ENCODE data around the gene PTPN13.

The PTPN13 gene

DNA sequence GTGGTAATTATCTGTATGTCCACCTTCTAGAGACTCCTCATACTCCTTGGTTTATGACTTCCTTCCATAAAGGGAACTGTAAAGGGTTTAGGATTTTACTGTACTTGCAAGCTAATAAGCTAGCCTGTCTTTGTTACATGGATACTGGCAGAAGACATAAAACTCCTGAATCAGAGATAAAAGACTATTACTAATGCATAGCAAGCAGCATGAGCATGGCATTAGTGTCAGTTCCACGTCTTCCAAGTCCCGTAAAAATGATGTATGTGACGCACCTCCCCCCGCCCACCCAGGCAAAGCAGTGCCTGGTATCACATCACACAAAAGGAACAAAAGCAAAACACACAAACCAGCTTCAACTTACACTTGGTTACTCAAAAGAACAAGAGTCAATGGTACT is 184.1 kb downstream of the PTPN13 start:
- no peak for TF ChIP-seq CTCF (conservative IDR thresholded peaks at IDR 0.05)

GRCh38 chr4:86788826-86789225 is 194.7 kb downstream of the PTPN13 start:
- H3K27ac ChIP-seq: no peak overlapping the region
- no peak for TF ChIP-seq CTCF (conservative IDR thresholded peaks at IDR 0.05)

More for the DNA sequence above, 184.1 kb downstream of the PTPN13 start:
- no peak overlapping the region for H3K27ac ChIP-seq

- no peak overlapping the region for H3K27ac ChIP-seq
- TF ChIP-seq CTCF (conservative IDR thresholded peaks at IDR 0.05): no peak
These were observed 197.0 kb downstream of the PTPN13 start for GRCh38 chr4:86791126-86791525.

- no peak overlapping the region for H3K27ac ChIP-seq
- no peak for TF ChIP-seq CTCF (conservative IDR thresholded peaks at IDR 0.05)
These were observed 215.7 kb downstream of the PTPN13 start for GRCh38 chr4:86809809-86810208.

DNA sequence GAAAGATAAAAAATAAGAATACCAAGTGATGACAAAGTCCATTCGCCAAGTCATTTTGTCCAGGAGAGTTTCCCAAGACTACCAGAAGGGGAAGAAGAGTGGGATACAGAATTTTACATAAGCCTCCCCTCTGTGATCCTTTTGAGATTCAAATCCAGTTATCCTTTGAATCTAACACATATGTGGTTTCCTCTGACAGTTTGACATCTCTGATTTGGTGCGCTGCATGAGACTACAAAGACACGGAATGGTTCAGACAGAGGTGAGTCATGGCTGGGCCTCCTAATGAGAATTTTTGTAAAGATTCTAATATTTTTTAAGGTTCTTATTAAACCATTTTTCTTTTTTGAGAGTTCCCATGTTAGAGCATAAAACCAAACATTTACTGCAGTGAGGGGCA is 216.7 kb downstream of the PTPN13 start:
- no peak for TF ChIP-seq CTCF (conservative IDR thresholded peaks at IDR 0.05)
- H3K27ac ChIP-seq: no peak overlapping the region

DNA sequence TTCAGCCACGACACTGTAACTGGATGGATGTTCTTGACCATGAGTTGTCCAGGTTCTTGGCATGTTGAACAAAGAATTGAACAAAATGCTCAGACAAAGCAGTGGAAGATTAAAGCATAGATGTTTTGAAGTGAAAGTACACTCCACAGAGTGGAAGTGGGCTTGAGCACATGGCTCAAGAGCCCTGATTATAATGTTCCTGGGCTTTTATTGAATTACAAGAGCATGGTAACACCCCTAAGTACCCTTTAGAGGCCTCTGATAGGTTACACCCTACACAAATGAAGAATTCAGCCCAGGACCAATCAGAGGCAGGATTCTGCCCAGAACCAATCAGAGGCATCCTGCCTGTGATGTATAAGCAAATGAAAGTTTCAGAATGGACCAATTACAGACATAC is 221.5 kb downstream of the PTPN13 start:
- H3K27ac ChIP-seq: no peak overlapping the region
- no peak for TF ChIP-seq CTCF (conservative IDR thresholded peaks at IDR 0.05)

DNA sequence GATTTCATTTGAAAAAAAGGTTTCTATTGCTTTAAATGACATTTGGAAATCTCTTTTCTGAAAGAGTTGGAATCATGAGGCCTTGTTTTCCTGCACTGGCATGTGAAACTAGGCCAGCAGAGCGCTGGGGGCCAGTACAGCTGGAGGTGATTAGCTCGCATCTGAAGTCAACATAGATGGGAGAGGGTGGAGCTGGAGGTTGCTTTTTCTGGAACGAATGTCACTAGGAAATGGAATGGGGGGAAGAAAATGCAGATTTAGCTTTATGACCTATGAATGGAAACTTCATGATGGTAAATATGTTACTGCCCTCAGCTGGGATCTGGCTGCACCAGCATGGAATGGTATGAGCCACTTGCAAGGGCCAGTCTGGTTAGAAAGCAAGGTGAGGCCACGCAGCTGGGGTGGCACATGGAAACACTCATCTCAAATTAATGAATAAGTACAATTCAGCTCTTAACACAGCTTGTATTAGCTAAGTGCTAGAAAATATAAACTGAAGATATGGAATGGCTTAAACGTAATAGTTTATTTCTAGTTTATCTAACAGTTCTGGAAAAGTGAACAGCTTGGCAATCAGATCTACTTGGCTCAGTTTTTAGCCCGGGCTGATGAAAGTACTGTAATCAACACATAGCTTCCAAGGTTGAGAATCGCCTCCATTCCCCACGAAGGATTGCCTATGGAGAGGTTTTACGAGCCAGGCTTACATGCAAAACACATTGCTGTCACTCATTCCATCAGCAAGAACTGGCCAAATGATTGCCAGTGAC is 222.6 kb downstream of the PTPN13 start:
- no peak for TF ChIP-seq CTCF (conservative IDR thresholded peaks at IDR 0.05)
- no peak overlapping the region for H3K27ac ChIP-seq

Data from VCaP (cell line).